ENCODE results near the gene DNAI1.

DNA sequence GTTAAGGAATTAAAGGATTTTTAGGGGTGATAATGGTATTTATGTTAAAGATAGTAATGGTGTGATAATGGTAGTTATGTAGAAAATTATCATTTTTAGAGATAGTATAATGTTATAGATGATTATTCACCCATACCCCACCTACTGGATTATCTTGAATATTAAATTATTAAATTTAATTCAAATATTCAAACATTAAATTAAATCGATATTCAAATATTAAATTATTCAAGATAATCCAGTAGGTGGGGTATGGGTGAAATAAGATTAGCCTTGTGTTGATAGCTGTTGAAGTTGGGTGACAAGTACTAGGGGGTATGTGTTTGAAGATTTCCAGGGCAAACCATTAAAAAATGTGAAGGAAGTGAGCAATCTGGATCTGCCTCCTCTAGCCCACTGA lies 15.8 kb upstream of the DNAI1 start:
- TF ChIP-seq CTCF (IDR thresholded peaks at IDR 0.05), result no peak
- no peak for TF ChIP-seq POLR2A (IDR thresholded peaks at IDR 0.05)

All from prostate gland (tissue), 2 donors.